ENCODE data around the gene NDFIP2. TPM values are rescaled to one million over a fixed set of nuclear protein-coding genes. Genes with fewer than 3 reads are reported as not detected.

Gene NDFIP2
- total and polyA plus RNA-seq, 12 donors: 5.2 to 62.1 (median 38.9) TPM

GRCh38 chr13:79457390-79457789, 23.6 kb upstream of the NDFIP2 start:
- intact Hi-C loops (cut with DNase I): no loop called here
- DNase-seq: no peak
- no peaks in the 10 kb centered on the region for H3K9me3 ChIP-seq (replicated peaks in 1 of 3)
- no peaks in the 10 kb centered on the region for H3K4me1 ChIP-seq (replicated peaks in 1 of 2)
- H3K36me3 ChIP-seq (replicated peaks in 1 of 2): no peaks in the 10 kb centered on the region
- 68 to 85% (median 71%) methylated on average over 1 of the region's 1 CpG for WGBS, 4 donors
- H3K27ac ChIP-seq: no peak overlapping the region
- TF ChIP-seq CTCF (IDR thresholded peaks at IDR 0.05): no peak
- no peak for TF ChIP-seq POLR2A (IDR thresholded peaks at IDR 0.05)
- H3K27me3 ChIP-seq: no peaks in the 10 kb centered on the region
- H3K4me3 ChIP-seq: no peak overlapping the region

- H3K9me3 ChIP-seq (replicated peaks in 1 of 3): no peaks in the 10 kb centered on the region
- no peaks in the 10 kb centered on the region for H3K27me3 ChIP-seq
- no peak overlapping the region for H3K27ac ChIP-seq
- H3K4me1 ChIP-seq (replicated peaks in 1 of 2): no peaks in the 10 kb centered on the region
- H3K36me3 ChIP-seq (replicated peaks in 1 of 2): no peaks in the 10 kb centered on the region
- no peak for DNase-seq
- WGBS, 4 donors: 57 to 80% (median 69%) methylated on average over 2 of the region's 2 CpGs
- H3K4me3 ChIP-seq: no peak overlapping the region
- intact Hi-C loops (cut with DNase I): no loop called here
- no peak for TF ChIP-seq CTCF (IDR thresholded peaks at IDR 0.05)
- TF ChIP-seq POLR2A (IDR thresholded peaks at IDR 0.05): no peak
Observed at GRCh38 chr13:79457948-79458347, 23.0 kb upstream of the NDFIP2 start.

DNA sequence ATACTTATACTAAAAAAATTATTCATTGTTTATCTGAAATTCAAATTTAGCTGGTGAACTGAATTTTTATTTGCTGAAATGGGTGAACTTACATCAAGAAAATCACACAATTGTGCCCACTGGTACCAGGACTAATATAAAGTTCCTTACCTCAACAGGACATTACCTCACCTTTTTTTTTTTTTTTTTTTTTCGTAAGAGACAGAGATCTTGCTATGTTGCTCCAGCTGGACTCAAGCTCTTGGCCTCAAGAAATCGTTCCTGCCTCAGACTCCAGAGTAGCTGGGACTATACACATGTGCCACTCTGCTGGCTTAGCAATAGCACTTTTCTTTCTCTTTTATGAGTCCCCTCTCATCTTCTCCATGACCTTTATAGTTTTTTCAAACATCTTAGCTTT, 22.5 kb upstream of the NDFIP2 start:
- H3K27me3 ChIP-seq: no peaks in the 10 kb centered on the region
- no peak overlapping the region for H3K27ac ChIP-seq
- H3K9me3 ChIP-seq (replicated peaks in 1 of 3): no peaks in the 10 kb centered on the region
- DNase-seq: no peak
- TF ChIP-seq CTCF (IDR thresholded peaks at IDR 0.05) (no peak), POLR2A (IDR thresholded peaks at IDR 0.05) (no peak)
- intact Hi-C loops (cut with DNase I): no loop called here
- no peak overlapping the region for H3K4me3 ChIP-seq
- 66 to 77% (median 72%) methylated on average over 2 of the region's 2 CpGs for whole genome bisulfite sequencing, 4 donors
- no peaks in the 10 kb centered on the region for H3K36me3 ChIP-seq (replicated peaks in 1 of 2)
- no peaks in the 10 kb centered on the region for H3K4me1 ChIP-seq (replicated peaks in 1 of 2)

DNA sequence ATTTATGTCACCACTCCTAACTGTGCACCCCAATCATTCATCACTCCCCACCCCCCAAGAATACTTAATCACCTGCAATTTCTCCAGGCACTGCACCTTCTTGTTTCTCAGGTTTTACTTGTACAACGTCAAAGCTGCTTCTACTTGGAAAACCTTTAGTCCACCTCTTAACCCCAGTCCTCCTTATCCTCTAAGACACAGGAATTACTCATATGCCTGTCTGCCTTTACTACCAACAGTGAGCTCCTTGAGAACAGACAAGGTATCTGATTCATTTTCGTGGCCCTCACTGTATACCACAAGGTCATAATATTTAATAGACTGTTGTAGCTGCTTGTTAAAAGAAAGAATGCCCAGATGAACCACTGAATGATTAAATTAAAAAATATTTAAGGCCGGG, 21.0 kb upstream of the NDFIP2 start:
- TF ChIP-seq CTCF (IDR thresholded peaks at IDR 0.05) (no peak), POLR2A (IDR thresholded peaks at IDR 0.05) (no peak)
- H3K9me3 ChIP-seq (replicated peaks in 1 of 3): no peaks in the 10 kb centered on the region
- no peaks in the 10 kb centered on the region for H3K36me3 ChIP-seq (replicated peaks in 1 of 2)
- H3K4me1 ChIP-seq (replicated peaks in 1 of 2): no peaks in the 10 kb centered on the region
- no peak overlapping the region for H3K27ac ChIP-seq
- H3K27me3 ChIP-seq: no peaks in the 10 kb centered on the region
- 67 to 81% (median 73%) methylated on average over 3 of the region's 3 CpGs for WGBS, 4 donors
- no peak for DNase-seq
- intact Hi-C loops (cut with DNase I): no loop called here
- H3K4me3 ChIP-seq: no peak overlapping the region
